DND-41 (cell line): ENCODE measurements around the gene CCDC136.

Experiments used
- ATAC-seq: fragments of 200-7000 bp; cut with Tn5 transposase; 3 replicates; pipeline ENCODE4 v1.9.1; 2021; ENCODE audit warnings: low read depth; ENCODE audit not compliant: insufficient read depth
- DNase-seq: peaks from one replicate; pipeline ENCODE4 v3.0.0-alpha.2; 2020
- H2AFZ ChIP-seq: 2 replicates; pipeline ENCODE4 v1.6.0; 2012; ENCODE audit warnings: low read depth, low read length
- H3K27ac ChIP-seq: 2 replicates; pipeline ENCODE4 v1.5.1; 2012; ENCODE audit warnings: low read length, inconsistent platforms
- H3K27me3 ChIP-seq: fragments of 200-600 bp; sonication (generic); 2 replicates; pipeline ENCODE4 v1.6.0; 2012; ENCODE audit warnings: low read length, mild to moderate bottlenecking, inconsistent platforms; ENCODE audit not compliant: insufficient read depth, poor library complexity
- H3K36me3 ChIP-seq: 2 replicates; pipeline ENCODE4 v1.5.1; 2012; ENCODE audit warnings: low read length, inconsistent platforms; ENCODE audit not compliant: insufficient read depth
- H3K4me1 ChIP-seq: 2 replicates; pipeline ENCODE4 v1.5.1; 2012; ENCODE audit warnings: mild to moderate bottlenecking, low read length; ENCODE audit not compliant: insufficient read depth
- H3K4me2 ChIP-seq: 2 replicates; pipeline ENCODE4 v1.6.0; 2012; ENCODE audit warnings: mild to moderate bottlenecking, moderate library complexity, low read length, inconsistent platforms; ENCODE audit not compliant: insufficient read depth
- H3K4me3 ChIP-seq, 2 experiments: fragments of 200-600 bp in 1 of 2; shearing (Covaris generic) in 1 of 2; 2 replicates each; pipeline ENCODE4 v1.5.1; 2012 to 2016; ENCODE audit warnings: inconsistent platforms in 2 of 2, low read length in 2 of 2, mild to moderate bottlenecking in 2 of 2, low read depth in 1 of 2, moderate library complexity in 1 of 2
- H3K79me2 ChIP-seq: 2 replicates; pipeline ENCODE4 v1.6.0; 2012; ENCODE audit warnings: low read length, inconsistent platforms; ENCODE audit not compliant: insufficient read depth
- H3K9ac ChIP-seq: 2 replicates; pipeline ENCODE4 v1.6.0; 2012; ENCODE audit warnings: low read depth, mild to moderate bottlenecking, inconsistent platforms, low read length, moderate library complexity
- H3K9me3 ChIP-seq: 2 replicates; pipeline ENCODE4 v1.5.1; 2012; ENCODE audit warnings: low read length, moderate library complexity, mild to moderate bottlenecking, inconsistent platforms; ENCODE audit not compliant: insufficient read depth, severe bottlenecking
- H4K20me1 ChIP-seq: 2 replicates; pipeline ENCODE4 v1.6.0; 2012; ENCODE audit warnings: low read length; ENCODE audit not compliant: insufficient read depth
- EZH2 ChIP-seq: IDR thresholded peaks from 3 replicates; pipeline ENCODE4 v1.6.1; 2012; ENCODE audit warnings: borderline replicate concordance, low read depth, mild to moderate bottlenecking, moderate library complexity, low read length, inconsistent platforms; ENCODE audit not compliant: severe bottlenecking
- TF ChIP-seq, protein P1 (sequence below): IDR thresholded peaks from 2 replicates; pipeline ENCODE4 v1.5.1; 2012; ENCODE audit warnings: borderline replicate concordance, low read length, moderate library complexity, mild to moderate bottlenecking; ENCODE audit not compliant: poor library complexity, severe bottlenecking; ENCODE audit errors: extremely low read depth

Gene CCDC136

DNA sequence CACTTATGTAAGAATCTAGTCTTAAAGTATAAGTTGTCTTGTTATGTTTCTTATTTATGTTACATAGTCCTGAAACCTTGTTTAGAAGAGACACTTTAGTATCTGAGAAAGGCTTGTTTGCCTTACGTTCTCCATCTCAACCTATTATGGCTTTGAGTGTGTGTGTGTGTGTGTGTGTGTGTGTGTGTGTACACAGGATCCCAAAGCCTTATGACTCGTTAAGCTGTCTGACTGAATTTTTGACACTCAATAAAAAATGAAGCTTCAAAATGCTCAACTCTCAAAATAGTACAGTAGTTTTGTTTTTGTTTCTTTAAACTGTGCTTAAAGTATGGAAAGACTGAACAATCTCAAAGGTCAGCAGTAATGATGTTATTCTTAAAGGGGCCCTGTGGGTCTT, 34.6 kb upstream of the CCDC136 start:
- Histone ChIP-seq H3K9me3 (no peaks in the 10 kb centered on the region), H3K9ac (no peak overlapping the region), H3K79me2 (peaks cover 16% of the 10 kb centered on the region), H2AFZ (no peak overlapping the region), H3K36me3 (peaks cover 91% of the 10 kb centered on the region), H4K20me1 (no peaks in the 10 kb centered on the region), H3K4me3 (no peak overlapping the region), H3K4me2 (no peak overlapping the region), H3K27me3 (no peaks in the 10 kb centered on the region), H3K4me1 (no peaks in the 10 kb centered on the region), H3K27ac (no peak overlapping the region)
- DNase-seq, result no peak
- no peak for ATAC-seq
- TF ChIP-seq, protein P1, sequence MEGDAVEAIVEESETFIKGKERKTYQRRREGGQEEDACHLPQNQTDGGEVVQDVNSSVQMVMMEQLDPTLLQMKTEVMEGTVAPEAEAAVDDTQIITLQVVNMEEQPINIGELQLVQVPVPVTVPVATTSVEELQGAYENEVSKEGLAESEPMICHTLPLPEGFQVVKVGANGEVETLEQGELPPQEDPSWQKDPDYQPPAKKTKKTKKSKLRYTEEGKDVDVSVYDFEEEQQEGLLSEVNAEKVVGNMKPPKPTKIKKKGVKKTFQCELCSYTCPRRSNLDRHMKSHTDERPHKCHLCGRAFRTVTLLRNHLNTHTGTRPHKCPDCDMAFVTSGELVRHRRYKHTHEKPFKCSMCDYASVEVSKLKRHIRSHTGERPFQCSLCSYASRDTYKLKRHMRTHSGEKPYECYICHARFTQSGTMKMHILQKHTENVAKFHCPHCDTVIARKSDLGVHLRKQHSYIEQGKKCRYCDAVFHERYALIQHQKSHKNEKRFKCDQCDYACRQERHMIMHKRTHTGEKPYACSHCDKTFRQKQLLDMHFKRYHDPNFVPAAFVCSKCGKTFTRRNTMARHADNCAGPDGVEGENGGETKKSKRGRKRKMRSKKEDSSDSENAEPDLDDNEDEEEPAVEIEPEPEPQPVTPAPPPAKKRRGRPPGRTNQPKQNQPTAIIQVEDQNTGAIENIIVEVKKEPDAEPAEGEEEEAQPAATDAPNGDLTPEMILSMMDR, result no peak
- TF ChIP-seq EZH2, result no peak

DNA sequence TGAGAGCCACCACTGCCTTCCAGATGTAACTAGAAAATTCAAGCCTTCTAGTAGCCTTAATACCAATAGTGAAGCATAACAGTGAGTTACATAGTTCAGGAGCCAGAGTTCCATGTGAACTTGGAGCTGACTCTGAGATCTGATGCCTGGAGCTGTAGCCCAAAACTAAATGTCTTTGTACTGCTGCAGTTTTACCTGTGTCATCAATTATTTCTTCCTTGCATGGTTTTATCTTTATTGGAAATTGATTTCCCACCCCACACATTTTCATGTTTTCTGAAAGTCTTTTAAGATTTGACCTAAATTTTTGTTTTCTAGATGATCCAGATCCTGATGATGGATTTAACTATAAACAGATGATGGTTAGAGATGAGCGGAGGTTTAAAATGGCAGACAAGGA, 33.2 kb upstream of the CCDC136 start:
- Histone ChIP-seq H3K79me2 (peaks cover 11% of the 10 kb centered on the region; the same call in 1 of the 2 replicates), H3K36me3 (peaks cover 88% of the 10 kb centered on the region), H3K27me3 (no peaks in the 10 kb centered on the region), H3K4me1 (no peaks in the 10 kb centered on the region), H3K27ac (no peak overlapping the region), H3K4me3 (no peak overlapping the region), H3K9me3 (no peaks in the 10 kb centered on the region), H2AFZ (no peak overlapping the region), H3K9ac (no peak overlapping the region), H4K20me1 (no peaks in the 10 kb centered on the region), H3K4me2 (no peak overlapping the region)
- ATAC-seq (no peak), DNase-seq (no peak)
- no peak for TF ChIP-seq EZH2
- TF ChIP-seq, protein P1, result no peak

DNA sequence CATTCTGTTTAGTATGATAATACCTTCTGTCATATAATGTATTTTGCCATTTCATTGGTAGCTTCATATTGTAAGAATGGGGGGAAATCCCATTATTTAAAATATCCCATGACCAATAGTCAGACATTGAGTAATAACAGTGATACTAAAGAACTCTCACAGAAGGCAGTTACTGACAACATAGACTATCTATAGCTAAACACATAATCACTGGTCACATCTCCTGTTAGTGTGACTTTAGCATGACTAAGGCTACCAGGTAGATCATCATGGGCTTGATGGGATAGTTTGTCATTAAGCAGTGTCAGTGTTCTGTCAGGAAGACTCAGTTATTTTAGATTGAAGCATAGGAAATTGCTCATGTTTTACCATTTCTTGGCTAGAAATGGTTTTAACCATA, 32.5 kb upstream of the CCDC136 start:
- no peaks in the 10 kb centered on the region for H3K27me3 ChIP-seq
- 0 out of 2 replicates have a peak, but pooled peaks cover 7% of the 10 kb centered on the region for H3K79me2 ChIP-seq
- H3K4me1 ChIP-seq, result no peaks in the 10 kb centered on the region
- H2AFZ ChIP-seq, result no peak overlapping the region
- TF ChIP-seq, protein P1, result no peak
- TF ChIP-seq EZH2, result no peak
- DNase-seq (no peak), ATAC-seq (no peak)
- no peaks in the 10 kb centered on the region for H3K9me3 ChIP-seq
- H4K20me1 ChIP-seq, result no peaks in the 10 kb centered on the region
- H3K9ac ChIP-seq, result no peak overlapping the region
- no peak overlapping the region for H3K4me2 ChIP-seq
- no peak overlapping the region for H3K4me3 ChIP-seq
- H3K36me3 ChIP-seq, result peaks cover 88% of the 10 kb centered on the region
- no peak overlapping the region for H3K27ac ChIP-seq

DNA sequence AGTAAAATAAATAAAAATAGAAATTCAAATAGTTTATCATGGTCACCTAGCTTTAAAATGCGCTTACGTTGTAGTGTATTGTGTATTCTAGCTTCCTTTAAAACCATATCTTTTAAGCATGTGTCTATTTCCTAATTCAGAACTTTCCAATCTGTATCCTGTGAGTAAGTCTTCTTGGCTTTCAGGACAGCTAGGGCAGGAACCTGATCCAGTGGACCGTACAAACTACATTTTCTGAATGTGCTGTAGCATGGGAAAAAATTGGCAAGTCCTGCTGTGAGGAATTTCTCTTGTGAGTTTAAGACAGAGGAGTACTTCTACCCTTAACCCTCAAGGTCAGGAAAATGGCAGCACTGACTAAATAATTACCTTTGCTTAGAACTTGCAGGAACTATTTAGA, 28.2 kb upstream of the CCDC136 start:
- no peak for ATAC-seq
- H3K4me3 ChIP-seq, result no peak overlapping the region
- TF ChIP-seq, protein P1, result no peak
- no peak for TF ChIP-seq EZH2
- H4K20me1 ChIP-seq, result no peaks in the 10 kb centered on the region
- no peak overlapping the region for H3K4me2 ChIP-seq
- no peaks in the 10 kb centered on the region for H3K4me1 ChIP-seq
- H3K79me2 ChIP-seq, result no peaks in the 10 kb centered on the region
- H3K9me3 ChIP-seq, result no peaks in the 10 kb centered on the region
- no peak overlapping the region for H3K27ac ChIP-seq
- no peaks in the 10 kb centered on the region for H3K27me3 ChIP-seq
- peaks cover 78% of the 10 kb centered on the region for H3K36me3 ChIP-seq
- no peak for DNase-seq
- H3K9ac ChIP-seq, result no peak overlapping the region
- no peak overlapping the region for H2AFZ ChIP-seq
